Stimulated activated CD8-positive, alpha-beta memory T cell treated with anti-CD3 and anti-CD28 coated beads, Interleukin-4, amount 100 ng/mL, for 1 hour (primary cell): ENCODE measurements around the gene SUSD6.
"Not testable (repeated sequence)": the region's sequence is repeated elsewhere in the genome, so short reads cannot be mapped to it uniquely, and the experiment has no call there.

Experiments used
- DNase-seq, 2 donors: peaks; one replicate each; pipeline ENCODE4 v3.0.0-alpha.2; 2020; ENCODE audit warnings: low read depth in 2 of 2, low spot score in 1 of 2

The SUSD6 gene

GRCh38 chr14:69591317-69591716, 20.1 kb upstream of the SUSD6 start:
- no peak for DNase-seq

GRCh38 chr14:69593018-69593677, 18.2 kb upstream of the SUSD6 start:
- no peak for DNase-seq

DNA sequence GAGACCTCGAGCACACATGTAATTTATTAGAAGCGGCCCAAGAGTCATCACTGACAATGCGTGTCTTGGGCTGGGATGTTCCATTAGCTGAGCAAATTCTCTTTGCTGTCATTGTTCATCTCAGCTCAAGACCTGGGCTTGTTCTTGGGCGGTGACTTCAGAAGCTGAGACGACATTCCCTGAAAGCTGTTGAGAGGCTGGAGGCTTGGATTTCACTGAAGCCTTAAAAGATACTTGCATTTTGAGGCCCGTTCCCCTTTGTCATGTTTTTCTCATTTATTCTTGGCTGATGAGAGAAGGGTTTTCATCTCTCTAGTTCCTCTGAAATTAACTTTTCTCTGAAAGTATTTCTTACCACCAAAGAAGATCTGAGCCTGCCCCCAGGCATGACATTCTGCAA, 16.6 kb upstream of the SUSD6 start:
- no peak for DNase-seq

DNA sequence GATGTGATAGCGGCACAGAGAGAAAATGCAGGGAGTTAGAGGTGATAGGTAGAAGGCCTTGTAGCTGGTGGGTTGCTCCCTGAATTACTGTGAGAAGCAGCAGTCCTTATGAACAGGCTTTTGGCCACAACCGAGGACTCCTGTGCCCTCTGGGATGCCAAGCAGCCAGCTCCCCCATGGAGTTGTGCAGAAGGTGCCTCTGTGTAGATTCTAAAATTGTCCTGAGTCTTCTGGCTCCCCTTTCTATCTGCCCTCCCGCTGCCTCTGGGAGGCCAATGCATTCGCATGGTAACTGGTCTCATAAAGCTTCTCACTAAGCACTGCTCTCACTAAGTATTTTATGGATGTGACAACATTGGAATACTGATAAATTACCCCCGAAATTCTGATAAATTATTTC, 16.1 kb upstream of the SUSD6 start:
- no peak for DNase-seq

DNA sequence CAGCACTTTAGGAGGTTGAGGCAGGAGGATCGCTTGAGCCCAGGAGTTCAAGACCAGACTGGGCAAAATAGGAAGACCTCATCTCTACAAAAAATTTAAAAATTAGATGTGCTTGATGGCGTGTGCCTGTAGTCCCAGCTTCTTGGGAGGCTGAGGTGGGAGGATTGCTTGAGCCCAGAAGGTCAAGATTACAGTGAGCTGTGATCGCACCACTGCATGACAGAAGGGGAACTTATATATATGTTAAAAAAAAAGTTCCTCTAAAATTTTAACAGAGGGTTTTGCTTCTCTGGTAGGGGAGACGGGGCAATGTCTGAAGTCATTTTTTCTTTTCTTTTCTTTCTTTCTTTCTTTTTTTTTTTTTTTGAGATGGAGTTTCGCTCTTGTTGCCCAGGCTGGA, 12.0 kb upstream of the SUSD6 start:
- DNase-seq, result not testable (repeated sequence)

DNA sequence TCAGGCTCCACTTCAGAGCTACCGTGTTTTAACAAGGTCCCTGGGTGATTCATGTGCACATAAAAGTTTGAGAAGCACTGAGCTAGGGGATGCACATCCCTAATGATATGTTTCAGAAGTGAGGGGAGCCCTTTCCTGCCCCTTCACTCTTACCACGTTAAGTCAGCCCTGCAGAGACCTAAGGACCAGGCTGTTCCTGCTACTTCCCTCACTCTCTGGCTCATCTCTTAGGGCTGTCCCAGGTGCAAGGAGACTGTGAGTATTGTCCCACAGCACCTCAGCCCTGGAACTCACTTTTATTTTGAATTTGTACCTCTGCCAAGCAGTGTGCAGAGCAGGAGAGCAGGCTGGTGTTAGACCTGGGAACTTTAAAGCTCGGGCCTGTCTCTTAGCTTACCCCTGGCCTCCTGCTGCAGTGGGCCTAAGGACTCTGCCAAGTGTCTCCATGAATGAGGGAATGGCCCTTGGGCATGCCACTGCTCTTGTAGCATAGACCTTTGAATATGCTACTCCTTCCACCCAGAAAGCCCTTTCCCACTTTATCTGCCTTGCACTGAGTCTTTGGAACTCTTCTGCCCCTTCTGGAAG, 11.0 kb upstream of the SUSD6 start:
- no peak for DNase-seq

DNA sequence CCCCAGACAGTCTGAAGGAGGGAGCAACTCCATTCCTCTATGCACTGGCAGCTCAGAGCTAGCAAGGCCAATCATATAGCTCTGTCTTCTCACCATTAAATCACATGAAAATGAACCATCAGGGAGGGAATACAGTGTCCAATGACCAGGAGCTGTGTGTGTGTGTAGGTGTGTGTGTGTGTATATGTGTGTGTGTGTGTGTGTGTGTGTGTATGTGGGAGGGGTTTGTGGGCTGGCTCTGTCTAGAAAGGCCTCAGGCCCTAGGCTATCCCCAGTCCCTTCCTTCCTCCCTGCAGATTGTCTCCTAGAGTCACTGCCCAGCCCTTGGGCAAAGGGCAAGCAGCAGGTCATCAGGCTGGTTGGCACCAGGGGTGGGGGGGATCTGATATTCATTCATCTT, 5.7 kb upstream of the SUSD6 start:
- DNase-seq, result no peak

DNA sequence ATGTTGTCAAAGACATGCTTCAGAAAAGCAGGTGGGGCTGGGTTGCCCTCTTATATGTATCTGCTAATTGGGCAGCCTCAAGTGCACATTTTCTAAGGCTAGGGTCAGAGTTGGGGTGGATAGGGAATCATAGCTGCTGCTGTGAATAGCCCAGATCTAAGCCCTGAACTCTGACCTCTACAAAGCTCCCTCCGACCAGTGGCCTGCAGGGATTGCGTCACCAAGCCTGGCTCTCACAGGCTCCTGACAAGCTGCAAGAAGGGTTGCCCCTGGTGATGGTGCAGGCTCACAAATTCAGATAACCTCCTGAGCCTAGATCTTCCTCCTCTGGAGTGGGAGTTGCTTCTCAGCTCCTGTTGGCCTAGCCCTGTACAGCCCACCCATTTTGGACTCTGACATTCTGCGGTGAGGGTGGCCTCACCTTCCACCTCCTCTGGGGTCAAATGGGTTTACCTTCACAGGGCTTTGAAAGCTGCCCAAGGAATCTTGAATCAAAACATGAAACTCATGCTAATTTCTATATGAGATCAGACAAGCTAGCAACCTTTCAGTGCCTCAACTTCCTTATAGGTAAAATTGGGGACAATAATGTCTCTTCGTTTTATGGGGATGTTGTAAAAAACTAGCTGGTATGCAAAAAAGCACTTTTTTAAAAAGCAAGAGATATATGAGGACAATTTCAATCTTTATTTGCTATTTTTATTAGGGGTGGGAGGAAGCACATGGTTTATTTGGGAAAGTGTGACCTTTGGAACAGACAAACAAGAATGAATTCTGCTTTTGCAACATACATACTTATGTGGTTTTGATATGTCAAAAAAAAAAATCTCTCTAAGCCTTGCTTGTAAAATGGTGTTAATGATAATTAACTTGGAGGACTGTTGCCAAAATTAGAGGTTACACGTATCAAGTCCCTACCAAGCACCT, 4.9 kb upstream of the SUSD6 start:
- no peak for DNase-seq

GRCh38 chr14:69610020-69610873, 1.1 kb upstream of the SUSD6 start:
- no peak for DNase-seq

DNA sequence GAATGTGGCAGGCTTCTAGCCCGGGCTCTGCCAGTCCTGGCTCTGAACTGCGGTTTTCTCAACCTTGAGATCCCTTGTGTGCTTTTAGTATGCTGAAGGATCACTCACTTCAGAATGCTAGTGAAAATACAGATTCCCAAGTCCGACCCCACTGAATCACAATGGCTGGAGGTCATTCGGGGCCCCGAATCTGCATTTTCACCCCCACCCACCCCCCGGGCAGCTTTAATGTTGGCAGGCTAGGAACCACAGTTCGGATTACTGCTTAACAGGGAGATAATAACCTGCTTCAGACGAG, 573 bp upstream of the SUSD6 start:
- DNase-seq, result no peak

DNA sequence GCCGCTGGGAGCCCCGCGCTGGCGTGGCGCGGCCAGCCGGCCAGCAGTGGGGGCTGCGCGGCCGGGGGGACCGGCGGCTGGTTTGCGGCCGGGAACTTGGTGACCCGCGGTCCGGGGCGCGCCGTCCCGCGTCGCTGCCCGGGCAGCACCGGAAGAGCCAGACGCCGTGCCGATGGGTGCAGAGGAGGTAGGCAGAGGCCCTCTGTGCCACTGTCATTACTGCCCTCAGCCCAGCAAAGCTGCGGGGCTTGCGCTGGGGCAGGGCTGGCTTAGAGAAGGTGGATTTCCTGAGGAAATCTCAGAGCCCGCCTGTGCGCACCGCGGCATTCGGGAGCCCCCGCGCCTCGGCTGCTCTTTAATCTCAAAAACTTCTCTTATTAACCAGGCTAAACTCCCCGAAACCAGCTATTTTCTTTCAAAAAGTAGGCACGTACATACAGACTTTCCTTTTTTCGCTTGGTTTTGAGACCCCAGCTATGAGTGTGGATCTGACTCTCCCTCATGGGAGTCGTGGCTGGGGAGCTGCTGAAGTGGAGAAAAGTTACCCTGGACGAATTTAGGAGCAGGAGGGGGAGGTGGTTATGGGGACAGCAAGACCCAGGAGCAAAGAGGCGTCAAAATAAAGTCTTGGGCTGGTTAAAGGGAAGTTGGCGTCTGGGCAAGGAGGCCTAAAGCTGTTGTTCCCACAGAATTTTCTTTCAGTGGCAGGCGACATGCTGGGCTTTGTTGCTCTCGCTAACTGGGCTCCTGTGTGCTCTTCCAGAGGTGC, 802 bp downstream of the SUSD6 start:
- DNase-seq, result no peak

DNA sequence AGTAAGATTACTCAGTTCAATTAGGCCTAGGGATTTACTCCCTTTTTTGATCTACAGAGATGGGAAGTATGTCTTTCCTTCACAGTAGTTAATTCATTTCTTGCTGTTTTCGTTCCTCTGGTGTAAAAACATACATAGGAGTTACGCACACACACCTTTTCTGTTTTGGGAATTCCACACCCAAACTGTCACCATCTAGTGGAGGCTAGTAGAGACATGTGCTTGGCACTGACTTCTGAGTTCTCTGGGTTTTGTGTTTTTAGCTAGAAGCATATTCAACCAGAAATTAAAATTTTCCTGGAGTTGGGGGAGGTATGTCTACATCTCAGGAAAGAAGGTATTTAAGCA, 1.4 kb downstream of the SUSD6 start:
- no peak for DNase-seq

- DNase-seq, result no peak
Observed at GRCh38 chr14:69613312-69614073, 2.1 kb downstream of the SUSD6 start.

- DNase-seq, result no peak
Observed at GRCh38 chr14:69614592-69614991, 3.2 kb downstream of the SUSD6 start.

- DNase-seq, result no peak
Observed at GRCh38 chr14:69615121-69615495, 3.7 kb downstream of the SUSD6 start.

GRCh38 chr14:69615496-69616407, 4.4 kb downstream of the SUSD6 start:
- no peak for DNase-seq

DNA sequence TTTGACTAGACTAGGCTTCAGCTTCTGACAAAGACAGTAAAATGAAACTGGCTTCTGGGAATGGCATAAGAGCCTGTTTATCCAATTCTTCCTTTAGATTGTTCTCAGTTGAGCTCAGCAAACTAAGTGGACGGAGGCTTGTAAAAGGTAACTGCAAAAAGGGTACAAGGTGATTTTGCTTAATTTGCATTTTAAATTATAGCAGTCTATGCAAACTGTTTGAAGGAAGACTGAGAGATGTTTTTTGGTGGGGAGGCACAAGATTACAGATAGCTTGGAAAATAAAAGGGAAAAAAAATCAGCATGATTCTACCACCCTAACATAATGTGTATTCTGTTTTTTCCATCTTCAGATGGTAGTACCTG, 5.0 kb downstream of the SUSD6 start:
- DNase-seq, result no peak

- DNase-seq, result no peak
Observed at GRCh38 chr14:69617796-69618195, 6.4 kb downstream of the SUSD6 start.

DNA sequence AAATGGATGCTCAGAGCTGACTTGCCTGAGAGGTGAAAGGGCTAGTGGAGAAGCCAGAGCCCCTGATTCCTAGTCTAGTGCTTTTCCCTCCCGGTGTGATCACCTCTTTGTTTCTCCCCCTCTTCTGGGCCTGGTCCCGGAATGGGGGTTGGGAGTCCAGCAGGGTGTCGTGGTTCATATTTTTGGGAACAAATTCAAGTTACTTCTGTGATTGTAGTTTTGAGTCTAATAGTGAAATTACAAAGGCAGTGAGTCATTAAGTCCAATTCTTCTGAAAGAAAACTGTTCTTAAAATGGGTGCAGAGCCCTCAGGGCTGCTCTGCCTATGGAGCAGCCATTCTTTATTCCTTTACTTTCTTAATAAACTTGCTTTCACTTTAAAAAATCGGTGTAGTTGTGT, 7.6 kb downstream of the SUSD6 start:
- DNase-seq, result no peak
